GM06990 (cell line): ENCODE measurements around the gene GLRX5.

Experiments
- DNase-seq: peaks from one replicate; pipeline ENCODE4 v3.0.0-alpha.2; 2011; ENCODE audit not compliant: insufficient read length; ENCODE audit errors: extremely low read depth
- H3K27me3 ChIP-seq: replicated peaks from 2 replicates; pipeline ENCODE4 v1.6.0; 2011; ENCODE audit warnings: low read length; ENCODE audit not compliant: control insufficient read depth, insufficient read depth
- H3K36me3 ChIP-seq: 2 replicates; pipeline ENCODE4 v1.5.1; 2011; ENCODE audit warnings: low read length; ENCODE audit not compliant: control insufficient read depth, insufficient read depth
- H3K4me3 ChIP-seq: replicated peaks from 2 replicates; pipeline ENCODE4 v1.5.1; 2011; ENCODE audit warnings: low read depth, mild to moderate bottlenecking, control low read depth, low read length
- CTCF ChIP-seq: IDR thresholded peaks from 2 replicates; pipeline ENCODE4 v1.5.1; 2011; ENCODE audit warnings: low read length, control low read depth, mild to moderate bottlenecking, inconsistent platforms; ENCODE audit not compliant: insufficient read depth, poor library complexity, severe bottlenecking

GLRX5 gene

GRCh38 chr14:95536036-95536593, 1.3 kb downstream of the GLRX5 start:
- no peak for TF ChIP-seq CTCF
- DNase-seq, result no peak

GRCh38 chr14:95536671-95537070, 1.8 kb downstream of the GLRX5 start:
- DNase-seq, result no peak
- no peak for TF ChIP-seq CTCF
- H3K27me3 ChIP-seq, result no peaks in the 10 kb centered on the region
- peak overlapping the region; percentile 93 for H3K4me3 ChIP-seq
- H3K36me3 ChIP-seq, result no peaks in the 10 kb centered on the region

More at GRCh38 chr14:95536036-95536593, 1.3 kb downstream of the GLRX5 start:
- Histone ChIP-seq H3K27me3 (no peaks in the 10 kb centered on the region), H3K36me3 (no peaks in the 10 kb centered on the region), H3K4me3 (peak overlapping the region; percentile 93)

- H3K4me3 ChIP-seq, result no peak overlapping the region
- no peaks in the 10 kb centered on the region for H3K36me3 ChIP-seq
- TF ChIP-seq CTCF, result no peak
- DNase-seq, result no peak
- H3K27me3 ChIP-seq, result no peaks in the 10 kb centered on the region
Measured at GRCh38 chr14:95537298-95538089, 2.6 kb downstream of the GLRX5 start.

- no peaks in the 10 kb centered on the region for H3K27me3 ChIP-seq
- no peak overlapping the region for H3K4me3 ChIP-seq
- TF ChIP-seq CTCF, result no peak
- no peaks in the 10 kb centered on the region for H3K36me3 ChIP-seq
- no peak for DNase-seq
Measured at GRCh38 chr14:95538801-95539509, 4.1 kb downstream of the GLRX5 start.

- no peak overlapping the region for H3K4me3 ChIP-seq
- no peaks in the 10 kb centered on the region for H3K27me3 ChIP-seq
- DNase-seq, result no peak
- TF ChIP-seq CTCF, result no peak
- peaks cover 4% of the 10 kb centered on the region for H3K36me3 ChIP-seq
Measured at GRCh38 chr14:95540236-95540855, 5.5 kb downstream of the GLRX5 start.
